HL-60 (cell line): ENCODE data around the gene PDXK.

Experiments used
- DNase-seq, 2 experiments: peaks; one replicate each; pipeline ENCODE4 v3.0.0-alpha.2; 2010 to 2020; ENCODE audit warnings: low read depth in 1 of 2, low spot score in 1 of 2
- H3K27ac ChIP-seq: fragments of 250-450 bp; sonication (Bioruptor Pico); replicated peaks from 2 replicates; pipeline ENCODE4 v1.5.1; 2020; ENCODE audit warnings: mild to moderate bottlenecking, moderate library complexity
- H3K27me3 ChIP-seq: fragments of 250-450 bp; sonication (Bioruptor Pico); 2 replicates; pipeline ENCODE4 v1.5.1; 2021; ENCODE audit warnings: mild to moderate bottlenecking, moderate library complexity; ENCODE audit not compliant: insufficient read depth, poor library complexity, severe bottlenecking
- H3K4me3 ChIP-seq: replicated peaks from 2 replicates; pipeline ENCODE4 v1.5.1; 2011; ENCODE audit warnings: mild to moderate bottlenecking, control low read depth, low read length; ENCODE audit not compliant: insufficient read depth
- CTCF ChIP-seq: IDR thresholded peaks from one replicate; pipeline ENCODE4 v1.5.1; 2011; ENCODE audit warnings: low read length, control low read depth, inconsistent platforms; ENCODE audit not compliant: insufficient read depth
- GABPA ChIP-seq: IDR thresholded peaks from 2 replicates; pipeline ENCODE4 v1.6.1; 2012; ENCODE audit warnings: low read depth
- POLR2AphosphoS5 ChIP-seq: IDR thresholded peaks from 2 replicates; pipeline ENCODE4 v1.6.1; 2012; ENCODE audit warnings: low read depth
- REST ChIP-seq: IDR thresholded peaks from 2 replicates; pipeline ENCODE4 v1.6.1; 2012; ENCODE audit warnings: low read depth; ENCODE audit not compliant: insufficient replicate concordance
- SPI1 ChIP-seq: IDR thresholded peaks from 2 replicates; pipeline ENCODE4 v1.6.1; 2012; ENCODE audit warnings: low read depth, mild to moderate bottlenecking, borderline replicate concordance

The PDXK gene

GRCh38 chr21:43721206-43721605 lies 2.3 kb downstream of the PDXK start:
- H3K27ac ChIP-seq = no peak overlapping the region
- no peak overlapping the region; the same call in 1 of the 2 replicates for H3K4me3 ChIP-seq
- no peak for DNase-seq
- H3K27me3 ChIP-seq = no peaks in the 10 kb centered on the region
- no peak for TF ChIP-seq POLR2AphosphoS5
- no peak for TF ChIP-seq REST
- no peak for TF ChIP-seq GABPA
- TF ChIP-seq SPI1 = no peak
- no peak for TF ChIP-seq CTCF

GRCh38 chr21:43721939-43722338 lies 3.0 kb downstream of the PDXK start:
- H3K27ac ChIP-seq = no peak overlapping the region
- no peaks in the 10 kb centered on the region for H3K27me3 ChIP-seq
- H3K4me3 ChIP-seq = no peak overlapping the region; the same call in 1 of the 2 replicates
- TF ChIP-seq REST (no peak), CTCF (no peak), POLR2AphosphoS5 (no peak), SPI1 (no peak), GABPA (no peak)
- DNase-seq = peak in 1 of 2 experiments; percentile 45

- no peak overlapping the region for H3K4me3 ChIP-seq
- no peak for TF ChIP-seq REST
- TF ChIP-seq SPI1 = no peak
- no peak for TF ChIP-seq CTCF
- TF ChIP-seq POLR2AphosphoS5 = no peak
- no peak for TF ChIP-seq GABPA
- no peaks in the 10 kb centered on the region for H3K27me3 ChIP-seq
- no peak overlapping the region for H3K27ac ChIP-seq
- DNase-seq = no peak
Measured at GRCh38 chr21:43723648-43724047, 4.7 kb downstream of the PDXK start.
